ENCODE data around the gene ITM2C. TPM values are rescaled to one million over a fixed set of nuclear protein-coding genes. Genes with fewer than 3 reads are reported as not detected.

ITM2C gene
- total and polyA plus RNA-seq, 9 of the 15 experiments (the other 6 are each of a cell fraction or from before 2014, with no cell fraction given) = 0.49 to 58.8 (median 21.5) TPM

DNA sequence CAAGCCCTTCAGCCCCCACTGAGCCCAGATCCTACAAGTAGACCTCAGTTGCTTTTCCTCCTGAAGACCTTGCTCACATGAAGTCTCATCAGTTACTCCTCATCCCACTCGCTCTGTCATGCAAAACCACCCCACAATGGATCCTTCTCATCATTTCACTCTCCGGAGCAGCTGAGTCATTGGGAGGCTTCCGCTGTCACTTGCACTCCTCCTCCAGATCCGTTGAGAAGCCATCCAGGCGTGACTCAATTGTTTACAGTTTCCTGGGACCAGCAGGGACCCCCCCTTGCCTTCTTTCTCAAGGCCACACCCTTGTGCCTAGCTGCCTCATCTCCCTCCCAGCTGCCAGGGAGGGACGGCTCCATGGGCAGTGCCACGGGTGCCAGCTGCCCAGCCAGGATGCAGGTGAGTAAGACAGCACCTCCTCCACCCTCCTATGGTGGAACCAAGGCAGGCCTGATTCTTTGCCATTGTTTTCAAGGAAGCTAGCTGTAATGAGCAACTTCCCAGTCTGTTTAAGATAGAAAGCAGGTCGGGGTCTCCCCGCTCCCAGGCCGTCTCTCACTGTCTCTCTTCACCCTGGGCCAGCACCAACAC, 44.0 kb downstream of the ITM2C start (continued):
- TF ChIP-seq, protein P1, sequence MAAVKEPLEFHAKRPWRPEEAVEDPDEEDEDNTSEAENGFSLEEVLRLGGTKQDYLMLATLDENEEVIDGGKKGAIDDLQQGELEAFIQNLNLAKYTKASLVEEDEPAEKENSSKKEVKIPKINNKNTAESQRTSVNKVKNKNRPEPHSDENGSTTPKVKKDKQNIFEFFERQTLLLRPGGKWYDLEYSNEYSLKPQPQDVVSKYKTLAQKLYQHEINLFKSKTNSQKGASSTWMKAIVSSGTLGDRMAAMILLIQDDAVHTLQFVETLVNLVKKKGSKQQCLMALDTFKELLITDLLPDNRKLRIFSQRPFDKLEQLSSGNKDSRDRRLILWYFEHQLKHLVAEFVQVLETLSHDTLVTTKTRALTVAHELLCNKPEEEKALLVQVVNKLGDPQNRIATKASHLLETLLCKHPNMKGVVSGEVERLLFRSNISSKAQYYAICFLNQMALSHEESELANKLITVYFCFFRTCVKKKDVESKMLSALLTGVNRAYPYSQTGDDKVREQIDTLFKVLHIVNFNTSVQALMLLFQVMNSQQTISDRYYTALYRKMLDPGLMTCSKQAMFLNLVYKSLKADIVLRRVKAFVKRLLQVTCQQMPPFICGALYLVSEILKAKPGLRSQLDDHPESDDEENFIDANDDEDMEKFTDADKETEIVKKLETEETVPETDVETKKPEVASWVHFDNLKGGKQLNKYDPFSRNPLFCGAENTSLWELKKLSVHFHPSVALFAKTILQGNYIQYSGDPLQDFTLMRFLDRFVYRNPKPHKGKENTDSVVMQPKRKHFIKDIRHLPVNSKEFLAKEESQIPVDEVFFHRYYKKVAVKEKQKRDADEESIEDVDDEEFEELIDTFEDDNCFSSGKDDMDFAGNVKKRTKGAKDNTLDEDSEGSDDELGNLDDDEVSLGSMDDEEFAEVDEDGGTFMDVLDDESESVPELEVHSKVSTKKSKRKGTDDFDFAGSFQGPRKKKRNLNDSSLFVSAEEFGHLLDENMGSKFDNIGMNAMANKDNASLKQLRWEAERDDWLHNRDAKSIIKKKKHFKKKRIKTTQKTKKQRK (IDR thresholded peaks at IDR 0.05; ENCODE audit: borderline replicate concordance, low read depth, low read length) = no peak
- TF ChIP-seq PHF20 (IDR thresholded peaks at IDR 0.05; ENCODE audit: partially characterized antibody) = no peak
- TF ChIP-seq, protein P2, sequence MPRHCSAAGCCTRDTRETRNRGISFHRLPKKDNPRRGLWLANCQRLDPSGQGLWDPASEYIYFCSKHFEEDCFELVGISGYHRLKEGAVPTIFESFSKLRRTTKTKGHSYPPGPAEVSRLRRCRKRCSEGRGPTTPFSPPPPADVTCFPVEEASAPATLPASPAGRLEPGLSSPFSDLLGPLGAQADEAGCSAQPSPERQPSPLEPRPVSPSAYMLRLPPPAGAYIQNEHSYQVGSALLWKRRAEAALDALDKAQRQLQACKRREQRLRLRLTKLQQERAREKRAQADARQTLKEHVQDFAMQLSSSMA (CRISPR knock-in tag; IDR thresholded peaks at IDR 0.05) = no peak
- TF ChIP-seq ETV1 (tag; conservative IDR thresholded peaks at IDR 0.05; ENCODE audit: low read depth) = peak; percentile 81
- no peak for TF ChIP-seq ZNF780A (CRISPR knock-in tag; IDR thresholded peaks at IDR 0.05)
- TF ChIP-seq, protein P3, sequence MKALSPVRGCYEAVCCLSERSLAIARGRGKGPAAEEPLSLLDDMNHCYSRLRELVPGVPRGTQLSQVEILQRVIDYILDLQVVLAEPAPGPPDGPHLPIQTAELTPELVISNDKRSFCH (CRISPR knock-in tag; IDR thresholded peaks at IDR 0.05) = no peak
- TF ChIP-seq, protein P3 (tag; IDR thresholded peaks at IDR 0.05) = peak; percentile 64
- no peak for TF ChIP-seq PCBP1 (IDR thresholded peaks at IDR 0.05; ENCODE audit: low read depth, low read length, poor library complexity, severe bottlenecking)
- no peak for TF ChIP-seq MXD1 (CRISPR knock-in tag; IDR thresholded peaks at IDR 0.05; ENCODE audit: borderline replicate concordance, poor library complexity, severe bottlenecking)
- TF ChIP-seq HNRNPK (IDR thresholded peaks at IDR 0.05; ENCODE audit: low read depth, low read length, poor library complexity, severe bottlenecking) = no peak
- TF ChIP-seq NCOR1 (IDR thresholded peaks at IDR 0.05) = peak; percentile 32; the same call in 1 of the 2 replicates
- TF ChIP-seq NFXL1 (CRISPR knock-in tag; IDR thresholded peaks at IDR 0.05) = no peak
- TF ChIP-seq ZNF830 (CRISPR knock-in tag; IDR thresholded peaks at IDR 0.05) = no peak
- no peak for TF ChIP-seq MITF (IDR thresholded peaks at IDR 0.05)
- TF ChIP-seq ZNF324 (CRISPR knock-in tag; IDR thresholded peaks at IDR 0.05) = no peak
- TF ChIP-seq ETV6 (IDR thresholded peaks at IDR 0.05; ENCODE audit: borderline replicate concordance in 1 of 2, low read depth in 2 of 2, low read length in 1 of 2) = peak in 1 of 2 experiments; percentile 80; a peak in 3 of 4 replicates
- no peak for TF ChIP-seq ETV6 (CRISPR knock-in tag; IDR thresholded peaks at IDR 0.05; ENCODE audit: borderline replicate concordance)
- no peak for TF ChIP-seq RBM25 (IDR thresholded peaks at IDR 0.05; ENCODE audit: low read depth, low read length, severe bottlenecking)
- no peak for TF ChIP-seq MEF2D (tag; conservative IDR thresholded peaks at IDR 0.05; ENCODE audit: low read depth)
- no peak for TF ChIP-seq CHCHD3 (CRISPR knock-in tag; IDR thresholded peaks at IDR 0.05)
- no peak for TF ChIP-seq POLR3A (IDR thresholded peaks at IDR 0.05; ENCODE audit: borderline replicate concordance, extremely low read depth, insufficient read depth, insufficient read length)
- TF ChIP-seq ZNF583 (CRISPR knock-in tag; IDR thresholded peaks at IDR 0.05) = no peak; the same call in 1 of the 2 replicates
